NCI-H146 treated with DMSO at 0.1 percent for 48 hours (cell line): ENCODE results near the gene ANKIB1.
"Not testable (repeated sequence)": the region's sequence is repeated elsewhere in the genome, so short reads cannot be mapped to it uniquely, and the experiment has no call there.

ENCODE experiments used
- DNase-seq: peaks from one replicate; lab custom pipeline; 2025; ENCODE audit not compliant: unreplicated experiment; lab: John Stamatoyannopoulos, UW

Gene ANKIB1

GRCh38 chr7:92400013-92400412, 154.2 kb downstream of the ANKIB1 start:
- no peak for DNase-seq

- DNase-seq, result no peak
Measured at GRCh38 chr7:92402920-92403759, 157.4 kb downstream of the ANKIB1 start.

- no peak for DNase-seq
Measured at GRCh38 chr7:92403760-92404074, 157.9 kb downstream of the ANKIB1 start.

GRCh38 chr7:92404170-92404614, 158.4 kb downstream of the ANKIB1 start:
- no peak for DNase-seq

GRCh38 chr7:92409357-92409756, 163.6 kb downstream of the ANKIB1 start:
- no peak for DNase-seq

- not testable (repeated sequence) for DNase-seq
Measured at GRCh38 chr7:92410162-92410561, 164.4 kb downstream of the ANKIB1 start.

- DNase-seq, result no peak
Measured at GRCh38 chr7:92412745-92413144, 167.0 kb downstream of the ANKIB1 start.

- no peak for DNase-seq
Measured at GRCh38 chr7:92413550-92413949, 167.8 kb downstream of the ANKIB1 start.

- DNase-seq, result no peak
Measured at GRCh38 chr7:92415225-92415624, 169.5 kb downstream of the ANKIB1 start.

GRCh38 chr7:92417913-92418312, 172.1 kb downstream of the ANKIB1 start:
- DNase-seq, result no peak

GRCh38 chr7:92421676-92422435, 176.1 kb downstream of the ANKIB1 start:
- DNase-seq, result peak; percentile 93

- no peak for DNase-seq
Measured at GRCh38 chr7:92422926-92423325, 177.2 kb downstream of the ANKIB1 start.

- DNase-seq, result no peak
Measured at GRCh38 chr7:92423710-92424131, 177.9 kb downstream of the ANKIB1 start.

- DNase-seq, result peak; percentile 11
Measured at GRCh38 chr7:92425311-92425947, 179.7 kb downstream of the ANKIB1 start.

GRCh38 chr7:92427193-92427592, 181.4 kb downstream of the ANKIB1 start:
- no peak for DNase-seq

GRCh38 chr7:92432299-92432946, 186.6 kb downstream of the ANKIB1 start:
- DNase-seq, result no peak

GRCh38 chr7:92433019-92433418, 187.2 kb downstream of the ANKIB1 start:
- no peak for DNase-seq

- DNase-seq, result no peak
Measured at GRCh38 chr7:92435542-92435941, 189.8 kb downstream of the ANKIB1 start.

GRCh38 chr7:92436612-92437445, 191.1 kb downstream of the ANKIB1 start:
- no peak for DNase-seq

GRCh38 chr7:92437956-92438491, 192.2 kb downstream of the ANKIB1 start:
- no peak for DNase-seq
